GM18951 (cell line): ENCODE results near the gene TRPV5.

ENCODE experiments used
- POLR2A ChIP-seq: IDR thresholded peaks from 4 replicates; pipeline ENCODE4 v1.6.1; 2011; ENCODE audit warnings: mild to moderate bottlenecking; ENCODE audit not compliant: insufficient read length, insufficient read depth; ENCODE audit errors: extremely low read depth
- in situ Hi-C: fragments of 300-500 bp; cut with MboI; formaldehyde crosslinking; loops from one replicate; pipeline ENCODE4 v1.12.0; 2022; ENCODE audit warnings: low sequenced_read_pairs, mixed read lengths, inconsistent platforms; ENCODE audit not compliant: unreplicated experiment

Gene TRPV5

GRCh38 chr7:142864980-142865747, 68.4 kb downstream of the TRPV5 start:
- in situ Hi-C loops: loop anchor here (25.0 kb wide), 1 partner anchor 347 kb away; the partner anchor contains the start of gene TAS2R40
- TF ChIP-seq POLR2A: no peak

GRCh38 chr7:142863891-142864685, 69.5 kb downstream of the TRPV5 start:
- in situ Hi-C loops: loop anchor here (25.0 kb wide), 1 partner anchor 348 kb away; the partner anchor contains the start of gene TAS2R40
- no peak for TF ChIP-seq POLR2A

GRCh38 chr7:142862786-142863400, 70.7 kb downstream of the TRPV5 start:
- in situ Hi-C loops: loop anchor here (25.0 kb wide), 1 partner anchor 349 kb away; the partner anchor contains the start of gene TAS2R40
- TF ChIP-seq POLR2A: no peak

- TF ChIP-seq POLR2A: no peak
- in situ Hi-C loops: loop anchor here (25.0 kb wide), 1 partner anchor 350 kb away; the partner anchor contains the start of gene TAS2R40
Observed at GRCh38 chr7:142862351-142862750, 71.2 kb downstream of the TRPV5 start.

- in situ Hi-C loops: loop anchor here (25.0 kb wide), 1 partner anchor 351 kb away; the partner anchor contains the start of gene TAS2R40
- TF ChIP-seq POLR2A: no peak
Observed at GRCh38 chr7:142860968-142861367, 72.6 kb downstream of the TRPV5 start.

GRCh38 chr7:142859829-142860228, 73.7 kb downstream of the TRPV5 start:
- TF ChIP-seq POLR2A: no peak
- in situ Hi-C loops: loop anchor here (25.0 kb wide), 1 partner anchor 352 kb away; the partner anchor contains the start of gene TAS2R40

GRCh38 chr7:142859411-142859810, 74.1 kb downstream of the TRPV5 start:
- in situ Hi-C loops: loop anchor here (25.0 kb wide), 1 partner anchor 353 kb away; the partner anchor contains the start of gene TAS2R40
- TF ChIP-seq POLR2A: no peak
